Liver (tissue), 9 donors: Measurements from ENCODE around the gene FLT3LG. TPM values are rescaled to one million over a fixed set of nuclear protein-coding genes. Genes with fewer than 3 reads are reported as not detected.
A peak's percentile ranks its signal among the peaks of the same experiment; 100 is the strongest.

Source experiments
- DNase-seq: peaks from one replicate; pipeline ENCODE4 v3.0.0-alpha.2; 2017; ENCODE audit warnings: low spot score
- H3K27ac ChIP-seq, 2 donors: one replicate each; pipeline ENCODE4 v1.7.0; 2013; ENCODE audit warnings: inconsistent platforms in 2 of 2, low read length in 2 of 2, control low read depth in 1 of 2, low read depth in 1 of 2, mild to moderate bottlenecking in 1 of 2
- H3K27me3 ChIP-seq, 4 donors: one replicate each; pipeline versions ENCODE4 v1.6.1 to v1.7.0; 2013; ENCODE audit warnings: low read length in 3 of 4, inconsistent platforms in 1 of 4, mild to moderate bottlenecking in 1 of 4, moderate library complexity in 1 of 4; ENCODE audit not compliant: control insufficient read depth in 4 of 4, insufficient read depth in 4 of 4
- H3K36me3 ChIP-seq, 4 donors: one replicate each; pipeline versions ENCODE4 v1.6.1 to v1.7.0; 2013; ENCODE audit warnings: low read length in 3 of 4, mild to moderate bottlenecking in 3 of 4, low read depth in 1 of 4, moderate library complexity in 1 of 4; ENCODE audit not compliant: control insufficient read depth in 4 of 4, insufficient read depth in 3 of 4
- H3K4me1 ChIP-seq, 4 donors: one replicate each; pipeline versions ENCODE4 v1.6.1 to v1.7.0; 2013; ENCODE audit warnings: low read length in 3 of 4, mild to moderate bottlenecking in 3 of 4, moderate library complexity in 1 of 4; ENCODE audit not compliant: control insufficient read depth in 4 of 4, insufficient read depth in 4 of 4
- H3K4me3 ChIP-seq, 3 donors: one replicate each; pipeline versions ENCODE4 v1.6.1 to v1.7.0; 2013; ENCODE audit warnings: low read length in 3 of 3, control low read depth in 1 of 3, low read depth in 1 of 3, mild to moderate bottlenecking in 1 of 3
- H3K9ac ChIP-seq, 2 donors: one replicate each; pipeline ENCODE4 v1.7.0; 2013; ENCODE audit warnings: low read length in 2 of 2, mild to moderate bottlenecking in 2 of 2, moderate library complexity in 2 of 2, control low read depth in 1 of 2, low read depth in 1 of 2
- H3K9me3 ChIP-seq, 4 donors: one replicate each; pipeline versions ENCODE4 v1.6.1 to v1.7.0; 2013; ENCODE audit warnings: low read length in 3 of 4; ENCODE audit not compliant: control insufficient read depth in 4 of 4
- ATF3 ChIP-seq: IDR thresholded peaks from 2 replicates; pipeline ENCODE4 v1.6.1; 2016; ENCODE audit warnings: antibody characterized with exemption
- EGR1 ChIP-seq, 2 donors: IDR thresholded peaks; 2 replicates each; pipeline ENCODE4 v1.6.1; 2016 to 2018; ENCODE audit warnings: antibody characterized with exemption in 2 of 2, low read depth in 2 of 2
- FOXA1 ChIP-seq: IDR thresholded peaks from 2 replicates; pipeline ENCODE4 v1.6.1; 2016; ENCODE audit warnings: antibody characterized with exemption
- FOXA2 ChIP-seq: IDR thresholded peaks from 2 replicates; pipeline ENCODE4 v1.6.1; 2016; ENCODE audit warnings: antibody characterized with exemption
- GABPA ChIP-seq, 2 donors: IDR thresholded peaks in 1 of 2; conservative IDR thresholded peaks in 1 of 2; 2 replicates each; pipeline ENCODE4 v1.6.1; 2016; ENCODE audit warnings: antibody characterized with exemption in 2 of 2, mild to moderate bottlenecking in 1 of 2, moderate library complexity in 1 of 2
- HNF4G ChIP-seq: IDR thresholded peaks from 2 replicates; pipeline ENCODE4 v1.6.1; 2016; ENCODE audit warnings: antibody characterized with exemption
- JUND ChIP-seq, 2 donors: IDR thresholded peaks; 2 replicates each; pipeline ENCODE4 v1.6.1; 2016; ENCODE audit warnings: antibody characterized with exemption in 2 of 2
- MAX ChIP-seq: IDR thresholded peaks from 2 replicates; pipeline ENCODE4 v1.6.1; 2016; ENCODE audit warnings: antibody characterized with exemption
- NR2F2 ChIP-seq: IDR thresholded peaks from 2 replicates; pipeline ENCODE4 v1.6.1; 2016; ENCODE audit warnings: antibody characterized with exemption
- RAD21 ChIP-seq, 2 donors: IDR thresholded peaks; 2 replicates each; pipeline ENCODE4 v1.6.1; 2016; ENCODE audit warnings: antibody characterized with exemption in 2 of 2, mild to moderate bottlenecking in 2 of 2
- REST ChIP-seq: IDR thresholded peaks from 2 replicates; pipeline ENCODE4 v1.6.1; 2016; ENCODE audit warnings: antibody characterized with exemption, mild to moderate bottlenecking
- RXRA ChIP-seq, 2 donors: IDR thresholded peaks; 2 replicates each; pipeline ENCODE4 v1.6.1; 2017 to 2018; ENCODE audit warnings: antibody characterized with exemption in 2 of 2, mild to moderate bottlenecking in 1 of 2
- SP1 ChIP-seq: IDR thresholded peaks from 2 replicates; pipeline ENCODE4 v1.6.1; 2018; ENCODE audit warnings: antibody characterized with exemption, mild to moderate bottlenecking
- TAF1 ChIP-seq: conservative IDR thresholded peaks from 2 replicates; pipeline ENCODE4 v1.6.1; 2016; ENCODE audit warnings: antibody characterized with exemption, mild to moderate bottlenecking
- YY1 ChIP-seq: IDR thresholded peaks from 2 replicates; pipeline ENCODE4 v1.6.1; 2016; ENCODE audit warnings: antibody characterized with exemption, mild to moderate bottlenecking
- ZBTB33 ChIP-seq: IDR thresholded peaks from 2 replicates; pipeline ENCODE4 v1.6.1; 2016; ENCODE audit warnings: antibody characterized with exemption
- WGBS: extraction: QIAGEN DNeasy Blood & Tissue Kit; methylation state at CpG from one replicate; pipeline ENCODE4 v1.1.7; 2013; 5-methylcytosine and 5-hydroxymethylcytosine counted together
- polyA plus RNA-seq, 2 donors: library from polyadenylated mRNA; stranded (reverse) in 1 of 2; unstranded in 1 of 2; fragments of 200-250 nt in 1 of 2; fragments of >200 nt in 1 of 2; fragmentation: Nextera tagmentation in 1 of 2; extraction: Ambion mirVana in 1 of 2; gene quantifications; one replicate each; pipeline versions ENCODE4 v1.2.1 to v1.2.3, GENCODE V29; 2013 to 2015
- total RNA-seq, 2 donors: library from RNA; depleted of rRNA; stranded (reverse); fragments of >200 nt; gene quantifications; one replicate each; pipeline ENCODE4 v1.2.3, GENCODE V29; 2014
- donor health status: healthy.
- donor health status: healthy.
- donor health status: healthy.
- donor health status: healthy.
- donor health status: healthy.

FLT3LG gene
- total and polyA plus RNA-seq, 4 donors, result 0.65 to 4.3 (median 2.2) TPM

GRCh38 chr19:49492573-49493405, 18.8 kb downstream of the FLT3LG start:
- Histone ChIP-seq H3K9ac (no peak overlapping the region), H3K4me1 (peaks cover 0 to 29% (median 23%) of the 10 kb centered on the region in 4 donors), H3K9me3 (no peaks in the 10 kb centered on the region), H3K27me3 (no peaks in the 10 kb centered on the region), H3K36me3 (peaks cover 16 to 42% (median 37%) of the 10 kb centered on the region in 4 donors), H3K27ac (no peak overlapping the region), H3K4me3 (no peak overlapping the region)
- WGBS, result 82% methylated on average over 12 of the region's 12 CpGs
- TF ChIP-seq TAF1 (no peak), NR2F2 (no peak), HNF4G (no peak), FOXA2 (no peak), SP1 (no peak), MAX (no peak), REST (no peak), ZBTB33 (no peak), FOXA1 (no peak), JUND (IDR thresholded peaks at IDR 0.05) (no peak), ATF3 (no peak)
- DNase-seq, result no peak

GRCh38 chr19:49496574-49497008, 22.6 kb downstream of the FLT3LG start:
- no peaks in the 10 kb centered on the region for H3K9me3 ChIP-seq
- TF ChIP-seq YY1 (no peak), JUND (IDR thresholded peaks at IDR 0.05) (no peak), TAF1 (no peak), MAX (no peak), NR2F2 (no peak), GABPA (IDR thresholded peaks at IDR 0.05 in 1 of 2, conservative IDR thresholded peaks at IDR 0.05 in 1 of 2) (no peak), RXRA (IDR thresholded peaks at IDR 0.05) (no peak), FOXA2 (no peak), FOXA1 (no peak), RAD21 (IDR thresholded peaks at IDR 0.05) (no peak), REST (no peak), EGR1 (IDR thresholded peaks at IDR 0.05; ENCODE audit: low read depth in 2 of 2) (no peak), ATF3 (no peak)
- no peaks in the 10 kb centered on the region for H3K27me3 ChIP-seq
- WGBS, result under 1% methylated on average over 11 of the region's 11 CpGs
- H3K36me3 ChIP-seq, result peaks cover 11 to 40% (median 32%) of the 10 kb centered on the region in 4 donors
- no peak for DNase-seq
- H3K9ac ChIP-seq, result peak overlapping the region; percentile 98 to 99
- H3K4me3 ChIP-seq, result peak overlapping the region; percentile 82 to 98 (median 96)
- peaks cover 0 to 22% (median 16%) of the 10 kb centered on the region in 4 donors for H3K4me1 ChIP-seq
- H3K27ac ChIP-seq, result peak overlapping the region; percentile 88 to 92
